Caco-2 (cell line): Measurements from ENCODE around the gene CDK10. TPM values are rescaled to one million over a fixed set of nuclear protein-coding genes. Genes with fewer than 3 reads are reported as not detected.

ENCODE experiments used
- BruUV-seq: library from RNA; stranded (reverse); fragments of 400-500 nt; replicated peaks from 2 replicates; lab custom pipeline; 2021; lab: Mats Ljungman, UMichigan
- CTCF ChIA-PET: fragments of 300-600 bp; sonication (Branson Sonifier 250); formaldehyde crosslinking; loops from one replicate; lab custom pipeline; 2022; ENCODE audit warnings: antibody characterized with exemption; lab: Charles Lee
- POLR2A ChIA-PET: fragments of 300-600 bp; sonication (Branson Sonifier 250); formaldehyde crosslinking; loops from one replicate; lab custom pipeline; 2022; ENCODE audit warnings: antibody characterized with exemption; lab: Charles Lee
- DNase-seq, 2 experiments: peaks; one replicate each; pipeline versions ENCODE4 v3.0.0 to v3.0.0-alpha.2; 2020 to 2022
- H3K27me3 ChIP-seq: replicated peaks from 2 replicates; pipeline ENCODE4 v1.6.0; 2011; ENCODE audit warnings: low read length; ENCODE audit not compliant: control insufficient read depth, insufficient read depth
- H3K36me3 ChIP-seq: 2 replicates; pipeline ENCODE4 v1.5.1; 2011; ENCODE audit warnings: low read length; ENCODE audit not compliant: control insufficient read depth, insufficient read depth
- H3K4me1 ChIP-seq: fragments of 250-450 bp; sonication (Bioruptor Pico); 2 replicates; pipeline ENCODE4 v1.5.1; 2020; ENCODE audit warnings: mild to moderate bottlenecking
- H3K4me3 ChIP-seq: 2 replicates; pipeline ENCODE4 v1.5.1; 2011; ENCODE audit warnings: low read depth, mild to moderate bottlenecking, control low read depth, low read length
- H3K9me3 ChIP-seq: fragments of 250-450 bp; sonication (Bioruptor Pico); 2 replicates; pipeline ENCODE4 v1.5.1; 2020; ENCODE audit warnings: mild to moderate bottlenecking, moderate library complexity
- H3K27ac Mint-ChIP-seq: one replicate; pipeline ENCODE4 v1.8.0; 2022; ENCODE audit warnings: mixed read lengths; ENCODE audit not compliant: unreplicated experiment
- H3K27me3 Mint-ChIP-seq: one replicate; pipeline ENCODE4 v1.8.0; 2022; ENCODE audit warnings: mixed read lengths; ENCODE audit not compliant: insufficient read depth, unreplicated experiment
- H3K36me3 Mint-ChIP-seq: one replicate; pipeline ENCODE4 v1.8.0; 2022; ENCODE audit warnings: mild to moderate bottlenecking, mixed read lengths; ENCODE audit not compliant: insufficient read depth, unreplicated experiment
- H3K4me1 Mint-ChIP-seq: one replicate; pipeline ENCODE4 v1.8.0; 2022; ENCODE audit warnings: low read depth, mixed read lengths; ENCODE audit not compliant: unreplicated experiment
- H3K4me3 Mint-ChIP-seq: one replicate; pipeline ENCODE4 v1.8.0; 2022; ENCODE audit warnings: mild to moderate bottlenecking, moderate library complexity, mixed read lengths; ENCODE audit not compliant: unreplicated experiment
- H3K9me3 Mint-ChIP-seq: one replicate; pipeline ENCODE4 v1.8.0; 2022; ENCODE audit warnings: mixed read lengths; ENCODE audit not compliant: unreplicated experiment
- CTCF ChIP-seq, 2 experiments: fragments of 200-600 bp in 1 of 2; IDR thresholded peaks; 1 replicate in 1 of 2; 2 replicates in 1 of 2; pipeline versions ENCODE4 v1.5.1 to v1.8.0; 2011 to 2022; ENCODE audit warnings: antibody characterized with exemption in 1 of 2, control low read depth in 1 of 2, inconsistent platforms in 1 of 2, low read depth in 1 of 2, low read length in 1 of 2, mild to moderate bottlenecking in 1 of 2, moderate library complexity in 1 of 2; ENCODE audit not compliant: insufficient read depth in 1 of 2, severe bottlenecking in 1 of 2, unreplicated experiment in 1 of 2
- intact Hi-C: fragments of 100-400 bp; cut with micrococcal nuclease; formaldehyde crosslinking; loops from one replicate; pipeline ENCODE4 v1.10.0; 2022; ENCODE audit not compliant: unreplicated experiment
- total RNA-seq: library from RNA; stranded (reverse); gene quantifications from 2 replicates; pipeline ENCODE4 v1.2.3, GENCODE V29; 2022

Gene CDK10
- total RNA-seq, 1 experiment from 2014 or later, result 135 TPM

DNA sequence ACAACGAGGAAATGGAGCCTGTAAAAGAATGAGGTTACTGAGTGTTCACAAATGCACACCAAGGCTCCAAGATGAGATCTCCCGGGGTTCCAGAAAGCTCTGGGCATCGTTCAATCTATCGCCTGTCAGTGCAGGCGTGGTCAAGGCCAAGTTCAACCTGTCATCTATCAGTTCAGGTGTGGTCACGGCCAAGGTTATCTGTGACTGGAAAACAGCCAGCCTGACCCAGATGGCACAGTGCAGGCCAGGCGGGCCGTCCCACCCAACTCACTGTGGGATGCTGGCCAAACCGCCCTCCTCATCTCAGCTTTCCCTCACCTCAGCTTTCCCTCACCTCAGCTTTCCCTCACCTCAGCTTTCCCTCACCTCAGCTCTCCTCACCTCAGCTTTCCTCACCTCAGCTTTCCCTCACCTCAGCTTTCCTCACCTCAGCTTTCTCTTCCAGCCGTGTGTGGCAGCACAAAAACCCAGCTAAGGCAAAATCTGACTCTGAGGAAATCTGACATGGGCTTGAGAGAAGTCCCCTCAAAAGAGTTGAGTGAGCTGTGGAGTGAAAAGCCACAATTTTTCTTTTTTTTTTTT lies 31.3 kb upstream of the CDK10 start:
- Mint-ChIP-seq H3K9me3 (no peaks in the 10 kb centered on the region), H3K36me3 (peaks cover 58% of the 10 kb centered on the region), H3K27me3 (no peaks in the 10 kb centered on the region), H3K4me3 (no peak overlapping the region), H3K27ac (no peak overlapping the region), H3K4me1 (peaks cover 8% of the 10 kb centered on the region)
- H3K4me1 ChIP-seq, result no peaks in the 10 kb centered on the region
- ChIA-PET POLR2A (no interaction called here), CTCF (no interaction called here)
- no peaks in the 10 kb centered on the region for H3K9me3 ChIP-seq
- BruUV-seq, result no TSS peak
- no peaks in the 10 kb centered on the region for H3K27me3 ChIP-seq
- intact Hi-C loops, result loop anchor here (5.0 kb wide), 1 partner anchor 47 kb away; the partner anchor contains the start of gene SPATA2L
- TF ChIP-seq CTCF (IDR thresholded peaks at IDR 0.05; ENCODE audit: insufficient read depth in 1 of 2, low read depth in 1 of 2, low read length in 1 of 2, severe bottlenecking in 1 of 2, unreplicated experiment in 1 of 2), result no peak
- H3K4me3 ChIP-seq, result no peak overlapping the region
- peaks cover 4% of the 10 kb centered on the region for H3K36me3 ChIP-seq
- no peak for DNase-seq

DNA sequence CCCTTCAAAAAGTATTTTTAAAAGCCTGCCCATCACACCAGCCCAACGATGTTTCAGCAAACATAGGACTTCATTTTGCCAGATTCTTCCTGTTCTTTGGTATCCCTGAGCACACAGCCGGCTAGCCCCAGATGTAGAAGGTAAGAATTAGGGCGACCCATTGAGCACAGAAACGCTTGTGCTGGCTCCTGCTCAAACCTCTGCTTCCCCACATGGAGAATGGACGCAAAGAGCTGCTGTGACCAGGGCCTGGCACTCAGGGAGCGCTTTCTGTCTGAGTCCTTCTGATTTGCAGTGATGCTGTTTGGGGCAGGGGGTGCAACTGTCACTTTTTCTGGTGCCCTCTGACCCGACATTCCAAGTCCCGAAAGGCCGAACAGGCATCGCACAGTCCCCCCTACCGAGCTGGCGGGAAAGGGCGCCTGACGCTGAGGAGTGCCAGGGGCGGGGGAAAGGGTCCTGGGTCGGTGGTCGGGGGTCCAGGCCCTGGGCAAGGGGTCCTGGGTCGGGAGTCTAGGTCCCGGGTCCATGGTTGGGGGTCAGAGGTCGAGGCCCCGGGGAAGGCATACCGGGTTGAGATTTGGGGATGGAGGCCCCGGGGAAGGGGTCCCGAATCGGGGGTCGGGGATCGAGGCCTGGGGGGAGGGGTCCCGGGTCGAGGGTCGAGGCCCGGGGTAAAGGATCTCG lies 29.9 kb upstream of the CDK10 start:
- TF ChIP-seq CTCF (IDR thresholded peaks at IDR 0.05; ENCODE audit: insufficient read depth in 1 of 2, low read depth in 1 of 2, low read length in 1 of 2, severe bottlenecking in 1 of 2, unreplicated experiment in 1 of 2), result no peak
- intact Hi-C loops, result loop anchor here (5.0 kb wide), 1 partner anchor 46 kb away; the partner anchor contains the start of gene SPATA2L
- TSS peak; percentile 50 for BruUV-seq
- H3K4me3 ChIP-seq, result peak overlapping the region; percentile 99
- peak overlapping the region; percentile 95 for H3K4me3 Mint-ChIP-seq
- no peaks in the 10 kb centered on the region for H3K27me3 Mint-ChIP-seq
- no peaks in the 10 kb centered on the region for H3K27me3 ChIP-seq
- no peak for DNase-seq
- POLR2A ChIA-PET, result interaction anchor here (0.6 to 1.5 kb wide), 7 partner anchors 30 to 839 kb away, joined by 3 to 8 read pairs (median 4); partner anchors contain the start of genes CDK10 and TCF25
- peaks cover 8% of the 10 kb centered on the region for H3K4me1 Mint-ChIP-seq
- CTCF ChIA-PET, result interaction anchor here (0.6 kb wide), 1 partner anchor 975 kb away, joined by 4 read pairs; no protein-coding TSS in a partner anchor
- no peaks in the 10 kb centered on the region for H3K4me1 ChIP-seq
- peak overlapping the region; percentile 94 for H3K27ac Mint-ChIP-seq
- H3K36me3 ChIP-seq, result peaks cover 8% of the 10 kb centered on the region
- H3K9me3 Mint-ChIP-seq, result peaks cover 8% of the 10 kb centered on the region
- peaks cover 61% of the 10 kb centered on the region for H3K36me3 Mint-ChIP-seq
- no peaks in the 10 kb centered on the region for H3K9me3 ChIP-seq

DNA sequence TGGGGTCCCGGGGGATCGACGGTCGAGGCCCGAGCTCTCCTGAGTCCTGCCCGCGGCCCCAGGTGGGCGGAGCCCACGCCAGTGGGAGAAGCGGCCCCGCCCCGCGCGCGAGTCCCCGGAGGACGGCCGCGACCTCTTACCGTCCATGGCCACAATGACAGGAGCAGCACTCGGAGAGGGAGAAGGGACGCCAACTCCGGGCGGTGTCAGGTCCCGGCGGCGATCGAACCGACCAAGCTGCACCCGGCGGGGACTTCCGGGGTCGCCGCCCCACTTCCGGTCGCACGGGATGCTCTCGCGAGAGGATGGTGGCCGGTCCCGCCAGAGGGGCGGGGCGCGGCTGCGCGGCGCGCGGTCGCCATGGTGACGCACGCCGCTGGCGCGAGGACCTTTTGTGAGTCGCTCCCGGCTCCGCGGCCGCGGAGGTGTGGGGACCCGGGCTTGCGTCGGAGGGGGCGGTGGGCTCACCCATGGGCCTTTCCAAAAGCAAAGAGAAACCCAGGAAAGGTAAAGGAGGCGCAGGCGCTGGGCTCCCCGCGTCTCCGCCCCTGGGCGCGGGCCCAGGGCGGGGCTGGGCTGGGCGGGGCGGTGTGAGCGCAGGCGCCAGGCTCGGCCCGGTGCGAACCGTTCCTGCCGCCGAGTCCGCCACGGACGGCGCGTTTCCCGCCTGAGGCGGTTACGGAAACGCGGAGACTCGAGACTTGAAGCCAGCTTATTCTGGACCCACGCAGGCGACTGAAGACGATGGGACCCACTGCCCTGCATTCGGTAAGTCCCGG lies 28.9 kb upstream of the CDK10 start, which contains the start of the genes CHMP1A and SPATA33:
Gene CHMP1A (minus strand): TSS at position 267 of the 779 bp plus-strand sequence. CDS start 120 bp downstream, at position 147.
Gene SPATA33 (plus strand): TSS at position 395 of the 779 bp plus-strand sequence. CDS start 76 bp downstream, at position 471.
- H3K9me3 Mint-ChIP-seq, result peaks cover 10% of the 10 kb centered on the region
- Histone ChIP-seq H3K36me3 (peaks cover 6% of the 10 kb centered on the region), H3K27me3 (no peaks in the 10 kb centered on the region), H3K4me1 (no peaks in the 10 kb centered on the region), H3K9me3 (no peaks in the 10 kb centered on the region), H3K4me3 (peak within 1 kb of the TSS; percentile 99)
- peak within 1 kb of the TSS; percentile 95 for H3K4me3 Mint-ChIP-seq
- DNase-seq, result peak; percentile 93 to 97
- H3K27ac Mint-ChIP-seq, result peak within 1 kb of the TSS; percentile 94
- TF ChIP-seq CTCF (IDR thresholded peaks at IDR 0.05; ENCODE audit: insufficient read depth in 1 of 2, low read depth in 1 of 2, low read length in 1 of 2, severe bottlenecking in 1 of 2, unreplicated experiment in 1 of 2), result no peak
- peaks cover 8% of the 10 kb centered on the region for H3K4me1 Mint-ChIP-seq
- H3K27me3 Mint-ChIP-seq, result no peaks in the 10 kb centered on the region
- peaks cover 69% of the 10 kb centered on the region for H3K36me3 Mint-ChIP-seq
- POLR2A ChIA-PET, result interaction anchor here (0.6 to 1.5 kb wide), 7 partner anchors 29 to 841 kb away, joined by 3 to 8 read pairs (median 4); partner anchors contain the start of genes CDK10 and TCF25
- intact Hi-C loops, result loop anchor here (2.0 to 5.0 kb wide), 2 partner anchors 29 to 45 kb away; partner anchors contain the start of genes CDK10 and SPATA2L
- no TSS peak for BruUV-seq
- CTCF ChIA-PET, result interaction anchor here (0.6 kb wide), 1 partner anchor 976 kb away, joined by 4 read pairs; no protein-coding TSS in a partner anchor
